A375 (cell line): ENCODE data around the gene KRT8. TPM values are rescaled to one million over a fixed set of nuclear protein-coding genes. Genes with fewer than 3 reads are reported as not detected.

Experiments
- total RNA-seq: library from RNA; depleted of rRNA; stranded (reverse); fragments of >200 nt; shearing (Covaris generic); gene quantifications from 2 replicates; pipeline ENCODE4 v1.2.3, GENCODE V29; 2014; rRNA removed

Gene KRT8
- total RNA-seq, result 32.2 and 33.6 TPM in 2 replicates

DNA sequence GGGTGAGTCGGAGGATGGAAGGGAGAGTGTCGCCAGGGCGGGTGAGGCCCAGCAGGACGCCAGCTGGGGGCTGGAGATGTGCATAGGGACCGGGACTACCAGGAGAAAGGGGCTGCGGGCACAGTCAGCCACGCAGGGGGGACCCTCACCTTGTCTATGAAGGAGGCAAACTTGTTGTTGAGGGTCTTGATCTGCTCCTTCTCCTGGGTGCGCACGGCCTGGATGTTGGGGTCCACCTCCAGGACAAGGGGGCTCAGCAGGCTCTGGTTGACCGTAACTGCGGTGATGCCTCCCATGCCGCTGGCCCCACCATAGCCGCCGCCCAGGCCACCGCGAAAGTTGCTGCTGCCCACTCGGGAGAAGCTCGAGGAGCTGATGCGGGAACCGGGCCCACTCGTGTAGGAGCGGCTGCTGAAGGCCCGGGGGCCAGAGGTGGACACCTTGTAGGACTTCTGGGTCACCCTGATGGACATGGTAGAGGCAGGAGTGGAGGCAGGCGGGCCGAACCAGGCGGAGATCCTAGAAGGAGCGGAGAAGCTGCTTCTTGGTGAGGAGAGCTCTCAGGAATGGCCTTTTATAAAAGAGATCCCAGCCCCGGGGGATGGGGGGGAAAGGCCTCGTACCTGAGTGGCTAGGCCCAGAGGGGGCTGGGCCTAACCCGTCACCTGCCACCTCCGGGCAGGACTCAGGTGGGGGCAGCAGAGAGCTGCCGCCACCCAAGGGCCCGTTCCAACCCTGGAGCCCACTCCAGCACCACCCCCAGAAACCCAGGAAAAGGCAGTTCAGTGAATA, at the start of gene KRT8:
Gene KRT8 (minus strand): TSS at position 568 of the 792 bp plus-strand sequence. CDS start 95 bp downstream, at position 473.

DNA sequence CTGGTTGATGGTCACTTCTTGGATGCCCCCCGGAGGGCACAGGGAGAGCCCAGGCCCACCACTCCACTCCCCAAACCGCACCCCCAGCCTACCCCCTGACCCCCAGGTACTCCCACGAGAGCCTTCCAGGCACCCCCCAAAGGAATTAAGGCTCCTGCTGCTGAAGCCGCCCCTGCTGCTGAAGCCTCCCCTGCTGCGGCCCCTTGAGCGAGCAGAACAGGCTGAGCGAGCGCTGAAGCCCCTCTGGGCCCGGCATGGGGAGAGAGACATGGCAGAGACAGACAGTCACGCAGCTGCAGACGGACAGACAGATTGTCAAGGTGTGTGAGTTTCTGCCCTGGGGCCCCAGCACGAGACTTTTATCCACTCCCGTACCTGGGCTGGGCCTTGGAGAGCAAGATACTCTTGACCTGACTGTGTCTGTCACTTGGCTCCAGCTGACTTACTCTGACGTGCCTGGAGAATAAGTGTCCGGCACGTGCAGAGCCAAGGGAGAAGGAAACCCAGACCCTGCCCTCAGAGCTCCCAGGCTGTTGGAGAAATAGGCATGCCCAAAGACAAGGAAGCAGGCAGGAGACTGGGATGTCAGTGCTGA, 56.1 kb downstream of the KRT8 start, which contains the start of gene KRT78:
Gene KRT78 (minus strand): TSS at position 334 of the 595 bp plus-strand sequence. CDS start 64 bp downstream, at position 270.

Other genes starting within 250 kb of the KRT8 start
- not detected in 2 replicates for gene KRT1, start 224.7 kb downstream of the KRT8 start, total RNA-seq
- gene KRT77, start 201.6 kb downstream of the KRT8 start, total RNA-seq, result not detected in 2 replicates
- gene KRT76, start 127.7 kb downstream of the KRT8 start, total RNA-seq, result 0.19 TPM in 1 of 2 replicates, not detected in the other
- not detected in 2 replicates for gene KRT3, start 109.0 kb downstream of the KRT8 start, total RNA-seq
- not detected in 2 replicates for gene KRT4, start 91.0 kb downstream of the KRT8 start, total RNA-seq
- gene KRT79, start 70.8 kb downstream of the KRT8 start, total RNA-seq, result 0.34 and 0.41 TPM in 2 replicates
- not detected in 2 replicates for gene KRT78, start 56.1 kb downstream of the KRT8 start, total RNA-seq
- 625 and 633 TPM in 2 replicates for gene KRT18, start 44.0 kb upstream of the KRT8 start, total RNA-seq
- gene EIF4B, start 101.4 kb upstream of the KRT8 start, total RNA-seq, result 878 and 984 TPM in 2 replicates
- gene TNS2, start 145.0 kb upstream of the KRT8 start, total RNA-seq, result 31.3 and 35.0 TPM in 2 replicates
- 16.9 and 17.5 TPM in 2 replicates for gene SPRYD3, start 174.3 kb upstream of the KRT8 start, total RNA-seq
- gene IGFBP6, start 192.6 kb upstream of the KRT8 start, total RNA-seq, result 321 and 347 TPM in 2 replicates
- gene SOAT2, start 198.4 kb upstream of the KRT8 start, total RNA-seq, result 0.13 TPM in 1 of 2 replicates, not detected in the other